ENCODE results near the gene PIK3R5.

PIK3R5 gene

DNA sequence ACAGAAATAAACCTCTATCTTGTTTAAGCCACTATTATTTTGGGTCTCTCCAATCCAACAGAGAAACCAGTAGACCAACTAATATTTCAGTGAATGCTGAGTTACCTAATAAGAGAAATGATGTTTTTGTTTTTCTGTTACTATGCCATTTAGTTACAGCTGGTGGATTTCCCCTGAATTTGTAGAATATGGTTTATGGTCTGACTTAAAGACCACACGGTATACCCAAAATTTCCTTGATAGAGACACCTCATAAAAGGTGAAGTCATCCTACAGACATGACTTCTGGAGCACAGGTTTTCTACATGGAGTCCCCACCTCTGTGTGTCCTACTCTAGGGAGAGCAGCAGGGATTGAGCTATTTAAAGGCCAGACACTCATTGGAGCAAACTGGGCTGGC is 13.3 kb downstream of the PIK3R5 start:
- no peak for DNase-seq

DNA sequence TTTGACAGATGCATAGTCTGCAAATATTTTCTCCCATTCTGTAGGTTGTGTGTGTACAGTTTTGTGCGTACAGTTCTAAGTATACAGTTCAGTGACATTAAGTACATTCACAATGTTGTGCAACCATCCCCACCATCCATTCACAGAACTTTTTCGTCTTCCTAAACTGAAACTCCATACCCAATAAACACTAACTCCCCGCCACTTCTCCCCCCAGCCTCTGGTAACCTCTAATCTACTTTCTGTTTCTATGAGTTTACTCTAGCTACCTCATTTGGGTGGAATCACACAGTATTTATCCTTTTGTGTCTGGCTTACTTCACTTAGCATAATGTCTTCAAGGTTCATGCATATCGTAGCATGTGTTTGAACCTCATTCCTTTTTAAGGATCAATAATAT is 14.3 kb downstream of the PIK3R5 start:
- no peak for DNase-seq

DNA sequence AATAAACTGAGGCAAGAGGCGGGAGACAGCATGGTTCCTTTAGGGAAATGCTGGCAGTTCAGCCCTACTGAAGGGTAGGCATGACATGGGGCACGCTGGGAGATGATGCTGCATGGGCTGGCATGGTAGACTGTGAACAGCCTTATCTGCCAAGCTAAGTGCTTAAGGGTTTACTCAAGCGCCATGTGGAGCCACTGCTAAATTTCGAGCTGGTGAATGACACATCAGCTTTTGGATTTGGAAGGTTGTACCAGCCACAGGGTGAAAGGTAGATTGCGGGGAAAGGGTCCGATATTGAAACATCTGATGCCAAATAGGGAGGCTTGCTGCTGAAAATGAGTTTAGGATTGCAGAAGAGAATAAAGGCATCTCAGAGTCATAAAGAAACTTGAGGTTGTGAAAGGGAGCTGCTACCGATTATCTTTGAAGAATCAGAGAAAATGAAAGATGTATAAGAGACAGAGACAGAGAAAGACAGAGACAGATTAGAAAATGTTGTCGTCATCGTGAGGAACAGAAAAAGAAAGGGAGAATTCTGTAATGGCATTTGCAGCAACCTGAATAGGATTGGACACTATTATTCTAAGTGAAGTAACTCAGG is 16.3 kb downstream of the PIK3R5 start:
- no peak for DNase-seq

DNA sequence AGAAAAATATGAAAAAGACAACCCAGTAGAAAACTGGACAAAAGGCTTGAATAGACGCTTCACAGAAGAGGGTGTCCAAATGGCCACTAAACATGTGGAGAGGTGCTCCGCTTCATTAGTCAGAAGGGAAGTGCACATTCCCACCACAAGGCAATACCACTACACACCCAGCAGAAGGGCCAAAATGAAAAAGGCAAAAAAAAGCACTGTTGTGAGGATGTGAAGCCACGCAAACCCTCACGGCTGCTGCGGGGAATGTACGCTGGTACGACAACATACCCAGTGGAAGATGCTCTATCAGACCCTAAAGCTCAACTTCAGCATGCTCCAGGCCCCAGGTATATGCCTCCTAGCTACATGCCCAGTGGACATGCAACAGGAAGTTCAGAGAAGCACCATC is 17.0 kb downstream of the PIK3R5 start:
- DNase-seq = no peak

DNA sequence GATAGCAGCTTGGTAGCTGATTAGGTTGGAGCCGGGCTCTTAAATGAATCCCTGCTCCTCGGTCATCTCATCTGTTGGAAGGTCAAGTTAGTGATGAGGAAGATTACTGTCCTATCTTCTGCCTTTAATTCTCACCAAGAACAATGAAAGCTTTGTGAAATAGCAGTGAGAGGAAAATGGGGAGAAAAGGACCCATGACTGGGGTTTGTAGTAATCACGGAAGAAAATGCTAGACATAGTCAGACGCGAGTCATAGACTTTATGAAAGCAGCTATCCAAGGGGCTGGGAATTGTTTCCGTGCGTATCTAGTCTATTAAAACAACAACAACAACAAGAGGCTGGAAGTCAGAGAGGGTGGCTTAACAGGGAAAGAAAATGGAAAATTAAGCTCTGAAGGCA is 18.3 kb downstream of the PIK3R5 start:
- no peak for DNase-seq

DNA sequence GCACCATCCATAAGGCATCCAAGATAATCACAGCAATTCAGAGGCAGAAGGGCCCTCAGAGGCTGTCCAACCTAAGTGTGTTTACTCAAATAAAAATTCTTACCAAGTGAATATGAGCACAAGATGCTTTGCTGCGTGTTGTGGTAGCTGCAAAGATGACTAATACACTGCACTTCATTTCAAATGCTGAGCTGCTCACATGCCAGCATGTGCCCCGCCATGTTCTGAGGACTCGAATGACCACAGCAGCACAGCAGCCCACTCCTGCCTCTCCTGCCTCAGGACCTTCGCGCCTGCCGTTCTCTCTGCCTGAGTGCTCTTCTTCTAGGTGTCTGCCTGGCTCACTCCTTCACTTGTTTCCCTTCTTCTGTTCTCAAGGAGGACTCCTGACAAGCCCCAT is 19.0 kb downstream of the PIK3R5 start:
- no peak for DNase-seq

DNA sequence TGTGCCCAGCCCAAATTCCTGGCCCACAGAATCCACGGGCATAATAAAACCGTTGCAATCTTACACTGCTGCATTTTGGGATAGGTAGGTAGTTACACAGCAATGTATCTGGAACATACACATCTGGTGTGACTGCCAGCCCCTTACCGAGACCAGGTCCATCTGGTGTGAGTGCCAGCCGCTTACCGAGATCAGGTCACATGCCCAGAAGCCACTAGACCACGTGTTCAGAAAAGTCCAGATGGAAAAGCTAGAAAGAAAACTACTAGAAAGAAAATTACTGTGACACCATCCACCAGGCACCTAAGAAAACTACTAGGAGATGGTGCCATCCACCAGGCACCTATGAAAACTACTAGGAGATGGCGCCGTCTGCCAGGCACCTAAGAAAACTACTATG is 19.4 kb downstream of the PIK3R5 start:
- DNase-seq = no peak

DNA sequence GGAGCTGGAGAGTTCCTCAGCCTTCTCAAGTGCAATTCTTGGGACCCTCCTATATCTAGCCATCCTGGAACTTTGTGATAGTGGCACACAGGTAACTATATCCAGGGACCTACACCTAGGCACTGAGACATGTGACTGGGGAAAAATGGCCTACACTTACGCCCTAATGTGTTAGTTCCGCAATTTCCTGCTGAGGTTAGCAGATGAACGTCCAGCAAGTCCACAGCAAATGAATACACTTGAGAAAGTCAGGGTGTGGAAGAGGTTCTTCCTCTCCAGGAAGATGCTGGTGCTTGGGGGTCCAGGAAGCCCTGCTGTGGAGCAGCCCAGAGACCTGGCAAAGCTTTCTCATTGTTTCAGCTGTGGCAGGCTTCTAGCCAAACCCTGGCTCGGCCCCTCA is 20.8 kb downstream of the PIK3R5 start:
- DNase-seq = no peak

DNA sequence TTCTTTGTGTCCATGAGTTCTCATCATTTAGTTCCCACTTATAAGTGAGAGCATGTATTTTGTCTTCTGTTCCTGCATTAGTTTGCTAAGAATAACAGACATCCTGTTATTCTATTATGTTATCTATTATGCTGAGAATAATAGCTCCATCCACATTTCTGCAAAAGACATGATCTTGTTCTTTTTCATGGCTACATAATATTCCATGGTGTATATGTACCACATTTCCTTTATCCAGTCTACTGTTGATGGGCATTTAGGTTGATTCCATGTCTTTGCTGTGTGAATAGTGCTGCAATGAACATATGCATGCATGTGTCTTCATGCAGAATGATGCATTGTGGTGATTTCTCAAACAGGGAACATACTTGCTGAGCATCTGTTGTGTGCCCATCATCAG is 21.4 kb downstream of the PIK3R5 start:
- no peak for DNase-seq

DNA sequence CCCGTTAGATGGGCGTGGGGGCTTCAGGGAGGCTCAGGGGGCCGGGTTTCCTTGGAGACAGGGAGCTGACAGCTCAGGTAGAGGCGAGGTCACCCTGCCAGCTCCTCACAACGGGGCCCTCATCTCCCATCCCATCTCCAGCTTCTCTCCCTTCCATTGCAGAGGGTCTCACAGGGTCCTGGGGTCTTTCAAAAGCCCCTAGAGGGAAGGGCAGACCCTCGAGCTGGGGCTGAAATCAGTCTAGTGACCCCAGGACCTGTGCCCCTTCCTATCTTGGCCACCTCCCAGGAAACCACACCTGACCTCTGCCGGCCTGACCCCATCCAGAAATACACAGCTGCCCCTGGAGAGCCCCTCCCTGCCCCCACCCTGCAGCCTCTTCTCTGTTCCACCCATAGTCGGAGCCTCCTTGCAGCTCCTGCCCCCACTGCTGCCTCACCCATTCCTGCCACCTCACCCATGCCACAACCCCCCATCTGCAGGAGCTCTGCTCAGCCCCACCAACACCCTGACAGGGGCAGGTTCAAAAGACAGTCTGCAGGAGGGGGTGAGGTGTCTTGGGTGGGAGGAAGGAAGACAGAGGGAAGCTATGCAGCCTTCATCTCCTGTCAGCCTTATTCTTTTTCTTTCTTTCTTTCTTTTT is 23.4 kb downstream of the PIK3R5 start:
- no peak for DNase-seq

DNA sequence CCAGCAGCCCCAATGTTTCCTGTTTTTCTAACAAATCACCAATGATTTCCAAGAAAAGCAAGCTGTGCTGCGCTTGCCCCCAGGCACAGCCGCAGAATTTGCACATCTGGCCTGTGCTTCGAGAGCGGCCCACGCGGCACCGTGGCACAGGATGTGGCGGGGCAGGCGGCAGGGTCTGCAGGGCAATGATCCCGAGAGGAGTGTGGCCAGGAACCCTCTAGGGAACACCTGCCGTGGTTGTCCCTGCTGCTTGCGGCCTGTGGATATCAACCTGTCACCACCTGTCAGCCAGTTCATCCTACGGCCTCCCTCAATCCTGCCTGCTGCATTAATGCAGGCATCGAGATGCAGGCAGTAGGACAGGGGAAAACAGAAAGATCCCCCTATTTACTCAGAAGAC is 24.0 kb downstream of the PIK3R5 start:
- DNase-seq = no peak

DNA sequence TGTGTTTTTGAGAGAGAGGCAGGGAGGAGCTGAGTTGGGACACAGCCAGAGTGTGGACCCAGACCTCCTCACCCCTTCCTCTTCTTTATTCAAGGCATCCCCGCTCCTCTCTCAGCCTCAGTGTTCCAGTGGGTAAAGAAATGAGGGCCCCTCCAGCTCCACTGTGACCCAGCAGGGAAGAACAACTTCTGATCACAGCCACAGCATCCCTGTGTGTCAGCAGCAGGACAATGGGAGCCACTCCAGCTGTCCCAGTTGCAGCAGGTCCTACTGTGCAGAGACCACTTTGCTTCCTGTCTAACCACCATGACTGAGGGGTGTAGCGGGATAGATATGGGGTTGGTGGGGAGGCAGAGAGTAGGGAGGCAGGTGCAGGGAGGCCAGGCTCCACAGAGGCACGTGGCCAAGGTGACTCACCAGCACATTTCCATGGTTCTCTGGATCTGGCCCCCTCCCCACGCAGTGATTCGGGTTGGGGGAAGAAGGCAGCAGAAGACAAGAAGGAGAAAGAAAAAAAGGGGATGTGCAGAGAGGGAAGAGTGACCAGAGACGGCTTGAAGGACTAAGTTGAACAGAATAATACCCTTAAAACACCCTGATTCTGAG is 24.5 kb downstream of the PIK3R5 start:
- no peak for DNase-seq

DNA sequence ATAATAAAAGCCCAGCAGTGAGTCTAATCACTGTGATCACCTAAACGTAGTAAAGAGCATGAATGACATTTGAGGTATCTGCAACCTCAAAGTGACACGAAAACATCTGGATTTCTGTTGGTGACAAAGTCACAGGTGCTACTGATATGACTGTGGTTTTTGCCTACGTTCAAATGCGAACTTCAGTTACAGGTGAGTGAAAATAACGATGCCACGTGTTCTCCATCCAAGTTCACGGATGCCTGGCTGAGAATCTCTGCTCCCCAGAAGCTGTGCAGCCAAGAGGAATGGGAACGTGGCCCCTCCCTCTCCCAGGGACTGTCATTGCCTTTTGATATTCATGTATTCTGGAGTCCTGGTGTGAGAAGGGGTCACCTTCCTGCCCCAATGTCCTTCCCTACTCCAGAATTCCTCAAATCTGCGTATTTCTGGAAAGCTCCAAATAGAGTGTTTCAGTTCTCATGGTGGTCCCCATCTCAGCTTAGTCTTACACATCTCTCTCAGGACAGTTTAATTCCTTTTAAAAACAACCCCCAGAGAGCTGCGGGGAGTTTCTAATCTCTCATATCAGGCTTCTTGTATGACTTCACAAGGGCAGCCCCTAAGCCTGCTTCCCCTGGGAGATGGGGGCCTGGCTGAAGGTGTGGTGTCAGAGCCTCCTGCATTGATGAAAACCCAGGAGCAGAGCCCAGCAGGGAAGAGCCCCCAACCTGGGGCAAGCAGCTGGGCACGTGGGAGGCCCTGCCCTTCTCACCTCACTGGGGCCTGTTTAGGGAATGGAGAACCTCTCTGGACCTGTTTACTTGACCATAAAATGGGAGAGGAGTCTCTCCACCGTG is 25.8 kb downstream of the PIK3R5 start:
- no peak for DNase-seq

DNA sequence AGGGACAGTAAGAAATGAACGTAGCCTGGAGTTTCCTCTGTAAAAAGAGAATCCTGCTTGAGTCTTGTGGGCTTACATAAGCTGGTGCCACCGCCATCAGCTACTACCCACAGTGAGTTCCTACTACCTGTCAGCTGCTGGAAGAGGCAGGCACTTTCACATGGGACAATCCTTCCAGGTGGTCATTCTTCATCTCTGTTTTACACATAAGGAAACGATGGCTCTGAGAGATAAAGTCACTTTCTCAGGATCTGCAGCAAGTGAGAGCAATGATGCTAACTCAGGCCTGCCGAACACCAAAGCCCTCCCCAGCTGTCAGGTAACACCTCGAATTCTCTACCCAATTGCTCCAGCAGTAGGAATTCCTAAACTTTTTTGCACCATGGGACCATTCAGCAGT is 26.6 kb downstream of the PIK3R5 start:
- DNase-seq = no peak

DNA sequence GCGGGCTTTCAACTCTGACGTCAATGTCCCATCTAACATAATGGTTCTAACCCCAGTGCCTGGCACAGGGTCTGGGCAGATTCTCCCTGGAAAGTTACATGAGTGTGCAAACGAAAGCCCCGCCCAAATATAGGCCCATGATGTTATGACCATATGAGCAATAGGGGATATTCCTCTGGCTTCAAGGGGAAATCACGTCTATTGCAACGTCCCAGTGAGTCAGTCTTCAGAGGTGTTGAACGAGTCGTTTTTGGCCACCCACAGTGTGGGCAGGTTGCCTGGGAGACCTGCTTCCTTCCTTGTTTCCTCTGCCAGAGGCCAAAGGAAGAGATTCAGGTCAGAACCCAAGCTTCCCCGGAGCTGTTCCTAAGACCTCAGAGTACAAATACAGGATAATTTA is 30.3 kb downstream of the PIK3R5 start:
- no peak for DNase-seq

DNA sequence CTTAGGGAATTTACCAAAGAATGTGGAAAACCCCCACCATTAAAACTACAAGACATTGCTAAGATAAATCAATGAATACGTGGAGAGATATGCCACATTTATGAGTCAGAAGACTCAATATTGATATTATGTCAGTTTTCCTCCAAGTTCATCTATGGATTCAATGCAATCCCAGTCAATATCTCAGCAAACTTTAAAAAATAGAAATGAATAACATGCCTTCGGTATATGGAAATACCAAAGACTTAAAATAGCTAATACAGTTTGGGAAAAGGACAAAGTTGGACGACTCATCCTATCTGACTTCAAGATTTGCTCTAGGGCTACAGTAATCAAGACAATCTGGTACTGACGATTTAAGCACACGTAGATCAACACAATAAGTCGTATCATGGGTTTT is 31.2 kb downstream of the PIK3R5 start:
- DNase-seq = no peak

DNA sequence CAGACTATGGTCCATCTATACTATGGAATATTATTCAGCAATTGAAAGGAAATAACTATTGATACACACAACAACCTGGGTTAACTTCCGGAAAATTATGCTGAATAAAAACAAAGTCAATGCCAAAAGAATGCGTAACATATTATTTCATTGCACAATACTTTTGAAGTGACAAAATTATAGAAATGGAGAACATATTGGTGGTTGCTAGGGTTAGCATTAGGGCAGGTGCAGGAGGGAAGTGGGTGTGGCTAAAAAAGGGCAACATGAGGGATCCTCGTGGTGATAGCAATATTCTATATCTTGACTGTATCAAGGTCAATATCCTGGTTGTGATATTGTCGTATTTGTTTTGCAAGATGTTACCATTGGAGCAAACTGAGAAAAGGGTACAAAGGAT is 34.9 kb downstream of the PIK3R5 start:
- no peak for DNase-seq

DNA sequence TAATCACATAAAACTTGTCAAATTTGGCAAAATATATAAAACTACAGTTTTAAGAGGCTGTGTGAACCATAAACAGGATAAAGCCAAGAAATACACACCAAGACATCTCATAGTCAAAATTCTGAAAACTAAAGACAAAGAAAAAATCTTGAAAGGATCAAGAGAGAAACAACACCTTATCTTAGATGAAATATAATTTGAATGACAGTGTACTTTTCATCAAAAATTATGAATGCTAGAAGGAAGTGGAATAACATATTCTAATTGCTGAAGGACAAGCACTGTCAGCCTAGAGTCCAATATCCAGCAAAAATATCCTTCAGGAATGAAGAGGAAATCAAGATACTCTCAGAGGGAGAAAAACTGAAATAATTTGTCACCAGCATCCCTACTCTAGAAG is 37.2 kb downstream of the PIK3R5 start:
- no peak for DNase-seq

DNA sequence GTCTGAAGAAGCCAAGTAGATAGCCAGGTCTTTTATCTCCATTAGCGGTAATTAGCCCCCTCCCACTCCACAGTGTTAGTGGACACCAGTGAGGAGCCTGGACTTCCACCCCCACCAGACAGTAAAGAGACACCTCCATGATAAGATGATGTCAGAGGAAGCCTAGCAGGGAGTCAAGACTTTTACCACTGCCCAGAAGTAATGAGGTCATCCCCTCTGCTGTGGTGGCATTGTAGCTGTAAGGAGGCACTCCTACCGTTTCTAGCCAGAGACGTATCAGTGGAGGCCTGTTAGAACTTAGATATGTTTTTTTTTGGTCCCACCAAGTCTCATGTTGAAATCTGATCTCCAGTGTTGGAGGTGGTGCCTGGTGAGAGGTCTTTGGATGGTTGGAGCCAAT is 38.1 kb downstream of the PIK3R5 start:
- no peak for DNase-seq

DNA sequence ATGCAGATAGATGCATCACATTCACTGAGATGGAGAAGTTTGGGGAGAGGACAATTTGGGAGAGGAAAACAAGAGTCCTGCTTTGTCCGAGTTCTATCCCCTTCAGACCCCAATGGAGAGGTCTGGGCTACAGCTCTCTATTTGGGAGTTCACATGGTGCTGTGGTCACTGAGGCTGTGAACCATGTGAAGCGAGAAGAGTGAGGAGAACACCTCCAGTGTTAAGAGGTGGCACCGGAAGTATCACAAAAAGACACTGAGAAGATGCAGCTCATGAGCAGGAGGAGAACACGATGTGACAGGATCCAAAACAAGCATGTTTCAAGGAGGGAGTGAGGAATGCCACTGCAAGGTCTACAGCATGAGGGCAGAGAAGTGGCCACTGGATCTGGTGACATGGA is 39.7 kb downstream of the PIK3R5 start:
- DNase-seq = no peak

DNA sequence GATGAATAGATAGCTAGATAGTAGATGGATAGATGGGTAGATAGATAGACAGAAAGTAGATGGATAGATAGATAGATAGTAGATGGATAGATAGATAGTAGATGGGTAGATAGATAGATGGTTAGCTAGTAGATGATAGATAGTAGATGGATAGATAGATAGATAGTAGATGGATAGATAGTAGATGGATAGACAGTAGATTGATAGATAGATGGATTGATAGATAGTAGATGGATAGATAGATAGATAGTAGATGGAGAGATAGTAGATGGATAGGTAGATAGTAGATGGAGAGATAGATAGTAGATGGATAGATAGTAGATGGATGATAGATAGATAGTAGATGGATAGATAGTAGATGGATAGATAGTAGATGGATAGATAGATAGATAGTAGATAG is 40.4 kb downstream of the PIK3R5 start:
- no peak for DNase-seq

DNA sequence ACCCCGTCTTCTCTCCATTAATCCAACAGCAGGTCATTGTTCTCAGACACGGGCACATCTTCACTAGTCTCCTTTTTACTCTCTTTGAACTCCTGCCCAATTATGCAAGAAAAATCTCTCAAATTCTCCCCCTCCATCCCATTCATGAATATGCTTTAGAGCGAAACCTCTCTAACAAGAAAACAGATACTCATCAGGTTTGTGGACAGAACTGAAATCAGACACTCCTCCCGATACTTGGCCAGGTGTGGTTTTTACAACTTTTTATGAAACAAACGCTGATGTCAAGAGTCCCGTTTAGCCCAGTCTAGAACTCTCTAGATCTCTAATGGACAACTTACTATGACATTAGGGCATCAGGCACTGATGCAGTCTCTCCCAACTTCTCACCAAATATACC is 40.9 kb downstream of the PIK3R5 start:
- no peak for DNase-seq

DNA sequence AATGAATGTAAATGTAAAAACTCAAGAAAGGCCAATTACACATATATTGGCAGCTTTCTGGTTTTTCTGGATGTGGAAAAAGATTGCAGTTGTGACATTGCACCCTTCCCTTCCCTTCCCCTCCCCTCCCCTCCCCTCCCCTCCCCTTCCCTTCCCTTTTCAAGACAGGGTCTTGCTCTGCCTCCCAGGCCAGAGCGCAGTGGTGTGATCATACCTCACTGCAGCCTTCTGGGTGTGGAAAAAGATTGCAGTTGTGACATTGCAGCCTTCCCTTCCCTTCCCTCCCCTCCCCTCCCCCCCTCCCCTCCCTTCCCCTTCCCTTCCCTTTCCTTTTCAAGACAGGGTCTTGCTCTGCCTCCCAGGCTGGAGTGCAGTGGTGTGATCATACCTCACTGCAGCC is 41.7 kb downstream of the PIK3R5 start:
- DNase-seq = no peak

DNA sequence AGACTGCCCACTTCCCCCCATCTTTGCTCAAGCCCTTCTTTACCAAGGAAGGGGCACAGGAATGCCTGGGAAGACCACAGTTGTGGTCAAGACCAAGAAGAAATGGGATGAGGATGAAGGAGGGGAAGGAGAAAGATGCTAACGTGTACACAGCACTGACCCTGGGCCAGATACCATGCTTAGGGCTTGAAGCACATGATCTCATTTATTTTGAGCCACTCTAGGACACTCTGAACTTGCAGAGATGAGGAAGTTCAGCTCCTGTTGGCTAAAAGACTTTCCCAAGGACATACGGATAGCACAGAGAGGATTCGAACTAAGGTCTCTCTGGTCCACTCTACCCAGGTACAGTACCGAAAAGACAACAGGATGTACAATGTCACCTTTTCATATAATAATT is 42.6 kb downstream of the PIK3R5 start:
- DNase-seq = no peak
